A673 (cell line): ENCODE data around the gene RUNX2.

ENCODE experiments used
- CTCF ChIP-seq: fragments of 300-800, 200-600 bp; sonication (generic); conservative IDR thresholded peaks from 2 replicates; pipeline ENCODE4 v1.5.1; 2017; ENCODE audit warnings: low read depth, mild to moderate bottlenecking, antibody characterized with exemption, low read length, moderate library complexity, mixed read lengths
- EZH2 ChIP-seq: fragments of 200-600 bp; sonication (generic); IDR thresholded peaks from 2 replicates; pipeline ENCODE4 v1.6.1; 2017; ENCODE audit warnings: borderline replicate concordance, low read depth, mild to moderate bottlenecking, mixed read lengths, antibody characterized with exemption, low read length; ENCODE audit not compliant: poor library complexity, severe bottlenecking

- TF ChIP-seq CTCF (no peak), EZH2 (no peak)
Measured at GRCh38 chr6:45618259-45618658, 290.1 kb downstream of the RUNX2 start.
